Esophagus (tissue), 2 donors: ENCODE results near the gene DEFB113. TPM values are rescaled to one million over a fixed set of nuclear protein-coding genes. Genes with fewer than 3 reads are reported as not detected.

ENCODE experiments used
- H3K27ac ChIP-seq, 2 donors: one replicate each; pipeline ENCODE4 v1.5.1; 2013; ENCODE audit warnings: low read depth in 2 of 2, mild to moderate bottlenecking in 2 of 2, inconsistent platforms in 1 of 2, low read length in 1 of 2, moderate library complexity in 1 of 2
- H3K27me3 ChIP-seq, 2 donors: one replicate each; pipeline ENCODE4 v1.6.1; 2013; ENCODE audit warnings: low read length in 2 of 2, control low read depth in 1 of 2, mild to moderate bottlenecking in 1 of 2; ENCODE audit not compliant: insufficient read depth in 2 of 2, control insufficient read depth in 1 of 2
- H3K36me3 ChIP-seq, 2 donors: one replicate each; pipeline ENCODE4 v1.6.1; 2013; ENCODE audit warnings: low read length in 1 of 2; ENCODE audit not compliant: control insufficient read depth in 2 of 2, insufficient read depth in 2 of 2
- H3K4me1 ChIP-seq, 2 donors: one replicate each; pipeline ENCODE4 v1.6.1; 2013; ENCODE audit warnings: low read length in 1 of 2; ENCODE audit not compliant: control insufficient read depth in 2 of 2, insufficient read depth in 2 of 2
- H3K4me3 ChIP-seq, 2 donors: one replicate each; pipeline ENCODE4 v1.5.1; 2013; ENCODE audit warnings: low read length in 2 of 2, mild to moderate bottlenecking in 2 of 2, low read depth in 1 of 2, moderate library complexity in 1 of 2
- H3K9me3 ChIP-seq, 2 donors: one replicate each; pipeline ENCODE4 v1.6.1; 2013; ENCODE audit warnings: mild to moderate bottlenecking in 2 of 2, low read depth in 1 of 2, low read length in 1 of 2, moderate library complexity in 1 of 2; ENCODE audit not compliant: control insufficient read depth in 2 of 2, insufficient read depth in 1 of 2
- WGBS, 2 donors: extraction: QIAGEN DNeasy Blood & Tissue Kit; methylation state at CpG; one replicate each; pipeline ENCODE4 v1.1.7; 2013; 5-methylcytosine and 5-hydroxymethylcytosine counted together
- polyA plus RNA-seq, 2 donors: library from polyadenylated mRNA; stranded (reverse); fragments of 200-250 nt; gene quantifications; one replicate each; pipeline ENCODE4 v1.2.3, GENCODE V29; 2013
- donor health status: healthy with polysubstance abuse.
- donor health status: Bipolar disorder and iron deficiency.

DEFB113 gene
- polyA plus RNA-seq, 2 donors = not detected

DNA sequence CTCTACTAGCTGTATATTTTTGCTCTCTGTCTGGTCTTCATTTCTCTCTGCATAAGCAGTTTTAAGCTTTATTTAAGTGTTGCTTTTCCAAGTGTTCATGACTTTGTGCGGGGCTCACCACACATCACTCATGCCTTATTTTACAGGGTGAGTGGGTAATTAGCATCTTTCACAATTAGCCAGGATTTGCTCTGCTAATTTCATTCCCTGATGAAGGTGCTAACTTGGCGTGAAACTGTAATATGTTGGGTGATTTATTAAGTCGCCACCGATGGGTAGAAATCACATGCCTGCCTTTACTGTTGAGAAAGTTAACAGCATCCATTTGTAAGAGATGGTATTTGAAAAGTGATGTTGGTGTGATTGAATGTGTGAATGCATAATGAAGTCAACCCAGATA lies 50.2 kb downstream of the DEFB113 start:
- 68 to 76% methylated on average over 4 of the region's 4 CpGs for WGBS, 2 donors

DNA sequence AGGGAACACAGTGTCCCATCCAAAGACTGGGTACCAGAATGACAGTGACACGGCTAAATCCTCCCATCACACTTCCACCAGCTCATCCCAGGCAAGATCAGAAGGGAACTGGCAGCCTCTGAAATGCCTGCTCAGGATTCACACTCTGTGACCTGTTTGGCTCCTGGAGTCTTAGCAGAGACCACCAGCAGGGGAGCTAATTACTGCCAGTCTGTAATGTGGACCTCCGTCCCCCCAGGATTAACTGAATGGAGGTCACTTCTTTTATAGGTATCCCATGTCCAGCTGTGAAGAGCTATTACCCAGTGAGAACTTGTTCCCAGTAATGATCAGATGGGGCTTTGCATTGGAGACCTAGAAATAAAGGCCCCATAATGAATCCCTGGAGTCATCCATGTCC lies 50.6 kb downstream of the DEFB113 start:
- H3K9me3 ChIP-seq = no peaks in the 10 kb centered on the region
- no peaks in the 10 kb centered on the region for H3K36me3 ChIP-seq
- H3K4me3 ChIP-seq = no peak overlapping the region
- H3K4me1 ChIP-seq = no peaks in the 10 kb centered on the region
- H3K27me3 ChIP-seq = no peaks in the 10 kb centered on the region
- whole genome bisulfite sequencing, 2 donors = 69 to 73% methylated on average over 2 of the region's 2 CpGs
- H3K27ac ChIP-seq = no peak overlapping the region

More for the DNA sequence above, 50.2 kb downstream of the DEFB113 start:
- Histone ChIP-seq H3K9me3 (no peaks in the 10 kb centered on the region), H3K27me3 (no peaks in the 10 kb centered on the region), H3K36me3 (no peaks in the 10 kb centered on the region), H3K4me1 (no peaks in the 10 kb centered on the region), H3K27ac (no peak overlapping the region), H3K4me3 (no peak overlapping the region)

Other genes with a start within 250 kb of the DEFB113 start
- gene CRISP3, start 225.2 kb downstream of the DEFB113 start, polyA plus RNA-seq = 100 to 1,000 TPM; 144 to 176 TPM
- not detected for gene PGK2, start 182.3 kb downstream of the DEFB113 start, polyA plus RNA-seq
- gene CRISP1, start 103.1 kb downstream of the DEFB113 start, polyA plus RNA-seq = not detected
- not detected for gene DEFB114, start 5.5 kb downstream of the DEFB113 start, polyA plus RNA-seq
- not detected for gene DEFB110, start 52.4 kb upstream of the DEFB113 start, polyA plus RNA-seq
- not detected for gene DEFB112, start 80.3 kb upstream of the DEFB113 start, polyA plus RNA-seq